ENCODE data around the gene ICA1L.

DNA sequence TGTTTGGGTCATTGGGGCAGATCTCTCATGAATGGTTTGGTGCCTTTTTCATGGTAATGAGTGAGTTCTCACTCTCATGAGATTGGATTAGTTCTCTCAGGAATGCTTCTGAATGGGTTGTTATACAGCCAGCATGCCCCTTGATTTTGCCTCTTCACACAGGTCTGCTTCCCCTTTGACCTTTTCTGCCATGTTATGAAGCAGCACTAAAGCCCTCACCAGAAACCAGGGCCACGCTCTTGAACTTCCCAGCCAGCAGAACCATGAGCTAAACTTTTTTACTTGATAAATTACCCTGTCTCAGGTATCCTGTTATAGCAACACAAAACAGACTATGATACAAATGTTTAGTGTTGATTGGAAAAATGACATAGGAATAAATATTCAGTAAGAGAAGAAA is 57.3 kb downstream of the ICA1L start:
- TF ChIP-seq, protein P1, sequence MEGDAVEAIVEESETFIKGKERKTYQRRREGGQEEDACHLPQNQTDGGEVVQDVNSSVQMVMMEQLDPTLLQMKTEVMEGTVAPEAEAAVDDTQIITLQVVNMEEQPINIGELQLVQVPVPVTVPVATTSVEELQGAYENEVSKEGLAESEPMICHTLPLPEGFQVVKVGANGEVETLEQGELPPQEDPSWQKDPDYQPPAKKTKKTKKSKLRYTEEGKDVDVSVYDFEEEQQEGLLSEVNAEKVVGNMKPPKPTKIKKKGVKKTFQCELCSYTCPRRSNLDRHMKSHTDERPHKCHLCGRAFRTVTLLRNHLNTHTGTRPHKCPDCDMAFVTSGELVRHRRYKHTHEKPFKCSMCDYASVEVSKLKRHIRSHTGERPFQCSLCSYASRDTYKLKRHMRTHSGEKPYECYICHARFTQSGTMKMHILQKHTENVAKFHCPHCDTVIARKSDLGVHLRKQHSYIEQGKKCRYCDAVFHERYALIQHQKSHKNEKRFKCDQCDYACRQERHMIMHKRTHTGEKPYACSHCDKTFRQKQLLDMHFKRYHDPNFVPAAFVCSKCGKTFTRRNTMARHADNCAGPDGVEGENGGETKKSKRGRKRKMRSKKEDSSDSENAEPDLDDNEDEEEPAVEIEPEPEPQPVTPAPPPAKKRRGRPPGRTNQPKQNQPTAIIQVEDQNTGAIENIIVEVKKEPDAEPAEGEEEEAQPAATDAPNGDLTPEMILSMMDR (IDR thresholded peaks at IDR 0.05; ENCODE audit: low read length): no peak
- TF ChIP-seq EZH2 (IDR thresholded peaks at IDR 0.05; ENCODE audit: borderline replicate concordance, low read length): no peak
